K562 (cell line): ENCODE data around the gene ATP6V0D1. TPM values are rescaled to one million over a fixed set of nuclear protein-coding genes. Genes with fewer than 3 reads are reported as not detected.

ENCODE experiments used
- ATF7 ChIP-seq: fragments of 450-650 bp; IDR thresholded peaks from 2 replicates; pipeline ENCODE4 v1.7.1; 2014; ENCODE audit warnings: mild to moderate bottlenecking, moderate library complexity
- CCNT2 ChIP-seq: IDR thresholded peaks from 2 replicates; pipeline ENCODE4 v1.6.1; 2011; ENCODE audit warnings: borderline replicate concordance, low read depth, mild to moderate bottlenecking, moderate library complexity, mixed read lengths, low read length; ENCODE audit not compliant: insufficient read length; ENCODE audit errors: extremely low read depth
- CTBP1 ChIP-seq: fragments of 450-650 bp; IDR thresholded peaks from 2 replicates; pipeline ENCODE4 v1.6.1; 2016; ENCODE audit warnings: borderline replicate concordance
- CXXC5 ChIP-seq: fragments of 250-450 bp; sonication (Bioruptor Pico); IDR thresholded peaks from 2 replicates; pipeline ENCODE4 v1.8.0; 2022; ENCODE audit warnings: inconsistent platforms, mild to moderate bottlenecking, moderate library complexity
- ERF ChIP-seq: fragments of 450-650 bp; formaldehyde crosslinking; IDR thresholded peaks from 2 replicates; pipeline ENCODE4 v1.4.0; 2020; ENCODE audit warnings: mild to moderate bottlenecking, mixed read lengths
- EWSR1 ChIP-seq: fragments of 450-650 bp; IDR thresholded peaks from 2 replicates; pipeline ENCODE4 v1.6.1; 2018; ENCODE audit warnings: borderline replicate concordance, mild to moderate bottlenecking, low read depth, moderate library complexity; ENCODE audit not compliant: partially characterized antibody
- FOXM1 ChIP-seq, 2 experiments: fragments of 450-650 bp in 1 of 2; sonication (generic) in 1 of 2; formaldehyde crosslinking in 1 of 2; IDR thresholded peaks; 2 replicates each; pipeline versions ENCODE4 v1.6.1 to v1.9.0; 2017 to 2022; ENCODE audit warnings: low read depth in 2 of 2, mild to moderate bottlenecking in 2 of 2, missing genetic modification reagents in 1 of 2, moderate library complexity in 1 of 2
- L3MBTL2 ChIP-seq: fragments of 450-650 bp; IDR thresholded peaks from 2 replicates; pipeline ENCODE4 v1.6.1; 2016; ENCODE audit warnings: mild to moderate bottlenecking, moderate library complexity
- NCOA2 ChIP-seq, 2 experiments: fragments of 450-650 bp; IDR thresholded peaks; 2 replicates each; pipeline ENCODE4 v1.6.1; 2018; ENCODE audit warnings: mild to moderate bottlenecking in 2 of 2, moderate library complexity in 1 of 2; ENCODE audit not compliant: partially characterized antibody in 2 of 2
- POLR2G ChIP-seq: fragments of 200-400 bp; formaldehyde crosslinking; IDR thresholded peaks from 2 replicates; pipeline ENCODE4 v1.6.1; 2017; ENCODE audit warnings: low read depth, mild to moderate bottlenecking, antibody characterized with exemption, low read length, moderate library complexity
- SIN3B ChIP-seq: fragments of 450-650 bp; IDR thresholded peaks from 2 replicates; pipeline ENCODE4 v1.6.1; 2017; ENCODE audit warnings: low read depth, mild to moderate bottlenecking, moderate library complexity
- ZBTB1 ChIP-seq: sonication (generic); formaldehyde crosslinking; IDR thresholded peaks from 2 replicates; pipeline ENCODE4 v1.8.1; 2023; ENCODE audit warnings: missing genetic modification reagents, low read depth, mild to moderate bottlenecking, borderline replicate concordance
- polyA plus RNA-seq, 8 experiments: library from polyadenylated mRNA; depleted of rRNA in 4 of 8; stranded (reverse) in 5 of 8; unstranded in 3 of 8; fragments of >200 nt; fragmentation: Nextera tagmentation in 2 of 8; fragmentation: Illumina TruSeq in 1 of 8; extraction: Ambion mirVana in 2 of 8; extraction: Trizol in 1 of 8; gene quantifications; 2 replicates each; pipeline versions ENCODE4 v1.2.1 to v1.2.3, GENCODE V29; 2011 to 2014; ENCODE audit warnings: inconsistent platforms in 1 of 8, missing spikeins in 1 of 8
- total RNA-seq, 7 experiments: library from RNA; depleted of rRNA in 6 of 7; stranded (reverse); fragments of >200 nt in 6 of 7; fragmentation: Illumina TruSeq in 2 of 7; extraction: Trizol in 2 of 7; gene quantifications; 2 replicates each; pipeline versions ENCODE4 v1.2.1 to v1.2.3, GENCODE V29; 2011 to 2021; ENCODE audit warnings: low replicate concordance in 1 of 7
- TF ChIP-seq, protein P1 (sequence below), 2 experiments: IDR thresholded peaks; 2 replicates each; pipeline ENCODE4 v1.6.1; 2012; ENCODE audit warnings: improper control_type of control experiment in 2 of 2, low read depth in 2 of 2, low read length in 2 of 2, borderline replicate concordance in 1 of 2
- TF ChIP-seq, protein P2 (sequence below): sonication (generic); formaldehyde crosslinking; IDR thresholded peaks from 2 replicates; pipeline ENCODE4 v1.8.0; 2022; ENCODE audit warnings: missing genetic modification reagents, mild to moderate bottlenecking, moderate library complexity, borderline replicate concordance

ATP6V0D1 gene
- total and polyA plus RNA-seq, 9 of the 15 experiments (the other 6 are each of a cell fraction or from before 2014, with no cell fraction given) = 23.2 to 69.7 (median 45.6) TPM

DNA sequence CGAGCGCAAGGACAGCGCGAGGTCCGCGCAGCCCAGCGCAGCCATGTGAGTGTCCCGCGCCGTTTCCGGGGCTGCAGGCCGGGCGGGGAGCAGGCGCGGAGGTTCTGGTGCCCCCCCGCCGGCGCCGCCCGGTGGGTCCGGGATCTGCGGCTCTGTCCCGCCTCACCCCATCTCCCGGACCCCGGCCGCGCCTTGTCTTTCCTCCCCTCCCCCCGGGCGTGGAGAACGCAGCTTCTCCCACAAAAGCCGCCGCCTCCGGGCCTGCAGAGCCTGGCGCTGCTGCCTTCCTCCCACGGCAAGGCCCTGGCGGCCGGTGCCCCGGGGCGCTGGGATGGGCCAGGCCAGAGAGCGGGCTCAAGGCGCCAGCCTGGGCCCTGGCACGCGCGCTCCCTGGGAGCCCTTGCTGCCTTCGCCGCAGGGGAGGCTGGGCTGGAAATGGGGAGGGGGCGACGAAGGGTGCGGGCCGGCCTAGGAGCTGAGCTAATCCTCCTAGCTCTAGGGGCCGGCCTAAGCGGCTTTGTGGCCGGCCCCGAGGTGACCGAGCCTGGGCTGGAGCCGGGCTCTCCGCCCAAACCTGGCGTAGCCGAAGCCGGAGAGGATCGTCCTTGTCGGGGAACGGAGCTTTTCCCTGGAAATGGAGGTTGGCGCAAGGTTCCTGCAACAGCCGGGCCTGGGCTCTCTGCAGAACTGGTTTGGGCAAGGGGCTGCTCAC lies 48.1 kb upstream of the ATP6V0D1 start (continued):
- TF ChIP-seq, protein P1, sequence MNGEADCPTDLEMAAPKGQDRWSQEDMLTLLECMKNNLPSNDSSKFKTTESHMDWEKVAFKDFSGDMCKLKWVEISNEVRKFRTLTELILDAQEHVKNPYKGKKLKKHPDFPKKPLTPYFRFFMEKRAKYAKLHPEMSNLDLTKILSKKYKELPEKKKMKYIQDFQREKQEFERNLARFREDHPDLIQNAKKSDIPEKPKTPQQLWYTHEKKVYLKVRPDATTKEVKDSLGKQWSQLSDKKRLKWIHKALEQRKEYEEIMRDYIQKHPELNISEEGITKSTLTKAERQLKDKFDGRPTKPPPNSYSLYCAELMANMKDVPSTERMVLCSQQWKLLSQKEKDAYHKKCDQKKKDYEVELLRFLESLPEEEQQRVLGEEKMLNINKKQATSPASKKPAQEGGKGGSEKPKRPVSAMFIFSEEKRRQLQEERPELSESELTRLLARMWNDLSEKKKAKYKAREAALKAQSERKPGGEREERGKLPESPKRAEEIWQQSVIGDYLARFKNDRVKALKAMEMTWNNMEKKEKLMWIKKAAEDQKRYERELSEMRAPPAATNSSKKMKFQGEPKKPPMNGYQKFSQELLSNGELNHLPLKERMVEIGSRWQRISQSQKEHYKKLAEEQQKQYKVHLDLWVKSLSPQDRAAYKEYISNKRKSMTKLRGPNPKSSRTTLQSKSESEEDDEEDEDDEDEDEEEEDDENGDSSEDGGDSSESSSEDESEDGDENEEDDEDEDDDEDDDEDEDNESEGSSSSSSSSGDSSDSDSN (IDR thresholded peaks at IDR 0.05; ENCODE audit: borderline replicate concordance in 1 of 2, low read depth in 2 of 2, low read length in 2 of 2) = peak; percentile 11 to 41; a peak in 1 of 4 replicates
- TF ChIP-seq CTBP1 (0 out of 2 replicates have a peak, but pooled peaks have one; percentile 28), SIN3B (peak; percentile 13; the same call in 1 of the 2 replicates), ZBTB1 (peak; percentile 30; the same call in 1 of the 2 replicates), CXXC5 (peak; percentile 78), ERF (0 out of 2 replicates have a peak, but pooled peaks have one; percentile 33), NCOA2 (IDR thresholded peaks at IDR 0.05; ENCODE audit: partially characterized antibody in 2 of 2) (no peak), EWSR1 (no peak), POLR2G (peak; percentile 82), ATF7 (0 out of 2 replicates have a peak, but pooled peaks have one; percentile 21), FOXM1 (IDR thresholded peaks at IDR 0.05; ENCODE audit: low read depth) (no peak), FOXM1 (CRISPR knock-in tag; IDR thresholded peaks at IDR 0.05; ENCODE audit: low read depth) (no peak), CCNT2 (peak; percentile 11), L3MBTL2 (peak; percentile 72)
- TF ChIP-seq, protein P2, sequence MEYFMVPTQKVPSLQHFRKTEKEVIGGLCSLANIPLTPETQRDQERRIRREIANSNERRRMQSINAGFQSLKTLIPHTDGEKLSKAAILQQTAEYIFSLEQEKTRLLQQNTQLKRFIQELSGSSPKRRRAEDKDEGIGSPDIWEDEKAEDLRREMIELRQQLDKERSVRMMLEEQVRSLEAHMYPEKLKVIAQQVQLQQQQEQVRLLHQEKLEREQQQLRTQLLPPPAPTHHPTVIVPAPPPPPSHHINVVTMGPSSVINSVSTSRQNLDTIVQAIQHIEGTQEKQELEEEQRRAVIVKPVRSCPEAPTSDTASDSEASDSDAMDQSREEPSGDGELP (CRISPR knock-in tag) = peak; percentile 4; the same call in 1 of the 2 replicates
